ENCODE measurements around the gene PINLYP.

The PINLYP gene

DNA sequence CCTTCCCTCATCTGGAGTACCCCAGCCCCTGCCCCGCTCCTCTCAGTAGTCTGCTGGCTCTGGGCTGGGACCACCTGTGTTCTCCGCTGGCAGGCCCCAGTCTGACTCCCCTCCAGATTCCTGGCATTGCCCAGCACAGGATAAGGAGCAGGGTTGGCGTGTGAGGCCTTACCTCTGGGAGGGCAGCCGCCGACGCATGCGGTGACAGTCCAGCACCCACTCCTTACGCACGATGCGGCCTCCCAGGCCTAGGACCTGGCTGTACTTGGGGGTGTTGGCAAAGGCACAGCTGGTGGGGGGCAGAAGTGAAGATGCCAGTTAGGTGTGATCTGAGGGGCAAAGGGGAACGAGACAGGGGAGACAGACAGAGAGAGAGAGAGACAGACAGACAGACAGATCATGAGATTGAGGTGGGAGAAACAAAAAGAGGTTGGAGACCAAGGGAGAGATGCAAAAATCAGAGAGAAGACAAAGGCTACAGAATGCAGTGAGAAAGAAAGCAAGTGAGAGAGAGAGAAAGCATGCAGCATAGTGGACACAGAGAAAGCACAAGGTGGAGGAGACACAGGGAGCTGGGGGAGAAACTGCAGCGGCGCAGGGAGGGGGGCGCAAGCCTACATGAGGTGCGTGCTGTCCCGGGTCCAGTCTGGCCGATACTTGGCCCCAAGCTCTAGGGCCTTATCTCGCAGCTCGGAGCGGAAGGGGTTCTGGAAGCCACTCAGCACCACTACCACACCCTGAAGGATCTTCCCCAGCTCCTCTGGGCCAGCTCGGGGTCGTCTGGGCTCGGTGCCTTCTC lies 24.0 kb upstream of the PINLYP start:
- DNase-seq: no peak

DNA sequence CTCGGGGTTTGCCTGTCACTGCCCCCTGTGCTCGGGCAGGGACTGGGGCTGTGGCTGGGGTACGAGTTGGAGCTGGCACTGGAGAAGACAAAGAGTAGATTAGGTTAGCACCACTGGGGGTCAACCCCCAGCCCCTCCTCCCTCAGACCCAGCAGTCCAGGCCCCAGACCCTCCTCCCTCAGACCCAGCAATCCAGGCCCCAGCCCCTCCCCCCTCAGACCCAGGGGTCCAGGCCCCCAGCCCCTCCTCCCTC lies 23.5 kb upstream of the PINLYP start:
- DNase-seq: no peak

DNA sequence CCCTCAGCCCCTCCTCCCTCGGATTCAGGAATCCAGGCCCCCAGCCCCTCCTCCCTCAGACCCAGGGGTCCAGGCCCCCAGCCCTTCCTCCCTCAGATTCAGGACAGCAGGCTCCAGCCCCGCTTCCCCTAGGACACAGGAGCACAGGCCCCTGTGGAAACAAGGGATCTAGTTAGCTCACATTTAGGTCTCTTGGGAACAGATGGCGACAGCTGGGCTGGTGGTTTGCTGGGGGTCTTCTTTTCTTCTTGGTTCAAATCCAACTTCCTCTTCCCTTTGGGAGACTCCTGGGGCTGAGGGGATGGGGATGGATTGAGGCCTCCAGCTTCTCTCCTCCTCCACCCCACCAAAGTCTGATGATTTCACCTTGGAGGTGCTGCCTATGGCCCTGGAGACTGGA lies 23.0 kb upstream of the PINLYP start:
- no peak for DNase-seq

DNA sequence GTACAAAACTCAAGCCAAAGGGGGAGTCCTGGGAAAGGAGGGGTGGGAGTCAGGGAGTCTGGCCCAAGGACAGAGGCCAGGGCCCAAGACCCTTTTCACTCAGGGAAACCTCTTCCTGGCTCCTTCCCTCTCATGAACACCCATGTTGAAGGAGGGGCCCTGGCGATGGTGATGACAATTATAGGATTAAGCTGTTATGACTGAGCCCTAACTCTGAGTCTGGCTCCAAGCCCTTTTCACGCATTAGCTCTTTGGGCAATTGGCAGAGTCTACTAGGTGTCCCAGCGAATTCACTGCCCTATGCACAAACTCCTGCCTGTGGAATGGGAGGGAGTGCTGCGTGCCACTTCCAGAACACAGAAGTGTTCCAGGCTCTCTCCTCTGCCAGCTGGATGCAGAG lies 21.9 kb upstream of the PINLYP start:
- DNase-seq: no peak

DNA sequence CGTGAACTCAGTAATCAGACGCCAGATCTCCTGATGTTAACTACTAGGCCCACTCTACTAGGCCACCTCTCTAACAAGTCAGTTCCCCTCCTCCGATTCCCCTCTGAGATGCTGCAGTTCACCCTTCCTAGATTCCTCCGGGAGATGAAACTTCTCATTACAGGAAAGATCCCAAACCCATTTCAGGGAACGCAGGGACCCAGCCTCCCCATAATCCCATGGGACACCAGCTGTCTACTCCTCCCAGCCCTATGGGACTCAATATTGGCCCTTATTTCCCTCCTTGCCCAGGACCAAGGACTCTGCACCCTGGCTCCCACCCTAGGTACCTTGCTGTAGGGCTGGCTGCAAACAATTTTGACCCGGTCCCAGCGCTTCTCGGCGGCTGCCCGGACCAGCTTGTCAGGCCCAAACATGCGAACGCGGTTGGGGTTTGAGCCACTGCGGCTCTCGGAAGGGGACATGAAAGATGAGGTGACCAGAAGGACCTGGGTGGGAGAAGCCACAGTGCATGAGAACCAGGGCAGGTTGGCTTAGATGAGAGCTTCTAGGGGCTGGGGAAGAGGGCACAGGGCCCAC lies 21.2 kb upstream of the PINLYP start:
- no peak for DNase-seq

DNA sequence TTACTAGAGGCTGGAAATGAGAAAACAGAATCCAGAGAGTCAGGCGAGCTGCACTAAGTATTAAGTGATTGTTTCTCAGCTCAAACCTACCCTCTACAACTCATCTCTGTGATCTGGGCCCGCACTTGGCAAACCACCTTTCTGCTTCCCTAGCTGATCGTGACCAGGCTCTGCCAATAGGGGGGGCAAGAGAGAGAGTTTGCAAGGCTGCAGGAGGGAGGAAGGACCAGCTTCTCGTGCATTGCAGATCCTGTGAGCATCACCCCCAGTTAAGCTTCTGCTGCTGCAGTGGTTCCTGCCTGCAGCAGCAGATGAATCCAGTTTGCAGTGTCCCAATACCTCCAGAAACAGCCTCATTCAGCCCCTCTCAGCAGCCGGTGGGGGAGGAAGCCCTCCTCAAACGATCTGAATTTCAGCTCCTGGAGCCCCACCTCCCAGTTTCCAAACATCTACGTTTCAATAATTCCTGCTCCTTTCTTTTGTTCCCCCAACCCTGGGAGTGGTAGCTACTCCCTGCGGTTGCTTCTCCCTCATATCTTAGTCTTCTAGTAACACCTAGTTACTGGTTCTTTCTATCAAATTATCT lies 20.3 kb upstream of the PINLYP start:
- DNase-seq: peak; percentile 91

DNA sequence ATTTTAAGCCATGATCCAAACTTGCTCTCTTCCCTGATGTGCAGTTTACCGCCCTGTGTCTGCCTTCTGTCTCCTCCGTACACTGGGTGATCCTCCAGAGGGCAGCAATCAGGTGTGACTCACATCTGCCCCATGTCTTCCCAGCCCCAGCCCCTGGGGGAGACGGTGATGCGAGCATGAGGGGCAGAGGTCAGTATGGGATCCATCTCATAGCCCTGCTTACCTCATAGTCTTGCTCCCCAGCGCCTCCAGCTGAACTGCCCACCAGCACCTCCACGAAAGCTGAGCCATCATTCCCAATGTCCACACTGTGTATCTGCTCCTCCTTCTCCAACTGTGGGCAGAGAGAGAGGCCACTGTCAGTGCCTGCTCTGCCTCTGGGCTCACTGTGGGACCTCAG lies 14.9 kb upstream of the PINLYP start:
- DNase-seq: no peak

DNA sequence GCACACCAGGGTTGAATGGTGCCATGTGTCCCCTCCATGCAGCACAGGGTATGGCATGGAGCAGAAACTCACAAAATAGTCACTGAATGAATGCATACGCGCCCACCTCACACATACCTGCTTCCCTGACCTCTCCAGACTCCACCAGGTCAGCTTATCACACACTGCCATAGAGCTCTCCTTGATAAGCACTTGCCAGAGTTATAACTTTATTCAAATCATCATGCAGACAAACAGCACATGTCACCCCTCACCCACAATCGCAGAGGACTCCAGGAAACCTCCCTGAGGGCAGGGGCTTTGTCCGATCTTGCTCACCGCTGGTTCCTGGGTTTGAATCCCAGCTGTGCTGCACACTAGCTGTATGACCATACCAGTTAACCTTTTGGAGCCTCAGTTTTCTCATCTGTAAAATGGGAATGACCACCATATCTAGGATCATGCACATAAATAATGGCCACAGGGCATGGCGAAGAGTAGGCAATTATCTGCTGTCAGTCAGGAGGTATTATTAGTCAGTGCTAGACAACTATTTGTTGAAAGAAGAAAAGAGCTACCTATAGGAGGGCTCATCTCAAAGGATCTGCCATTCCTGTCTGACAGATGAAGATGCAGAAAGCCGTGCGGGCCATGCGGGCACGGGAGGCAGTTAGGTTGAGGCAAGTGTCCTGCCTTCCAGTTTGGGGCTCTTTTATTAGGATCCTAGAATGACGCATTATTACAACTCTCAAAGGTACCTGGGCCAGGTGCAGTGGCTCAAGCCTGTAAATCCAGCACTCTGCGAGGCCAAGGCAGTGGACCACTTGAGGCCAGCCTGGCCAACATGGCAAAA lies 14.2 kb upstream of the PINLYP start:
- DNase-seq: no peak

DNA sequence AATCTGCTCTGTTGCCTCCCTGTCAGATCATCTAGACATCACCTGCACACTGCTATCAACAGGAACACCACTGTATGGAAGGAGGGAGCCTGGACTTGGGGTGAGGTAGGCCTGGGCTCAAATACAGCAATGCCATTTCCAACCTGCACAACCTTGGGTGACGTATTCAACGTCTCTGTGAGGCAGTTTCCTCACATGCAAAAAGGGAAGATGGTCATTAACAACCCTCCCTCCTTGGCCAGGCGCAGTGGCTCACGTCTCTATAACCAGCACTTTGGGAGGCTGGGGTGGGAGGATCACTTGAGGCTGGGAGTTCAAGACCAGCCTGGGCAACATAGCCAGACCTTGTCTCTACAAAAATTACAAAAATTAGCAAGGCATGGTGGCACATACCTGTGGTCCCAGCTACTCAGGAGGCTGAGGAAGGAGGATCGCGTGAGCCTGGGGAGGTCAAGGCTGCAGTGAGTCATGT lies 13.3 kb upstream of the PINLYP start:
- no peak for DNase-seq

DNA sequence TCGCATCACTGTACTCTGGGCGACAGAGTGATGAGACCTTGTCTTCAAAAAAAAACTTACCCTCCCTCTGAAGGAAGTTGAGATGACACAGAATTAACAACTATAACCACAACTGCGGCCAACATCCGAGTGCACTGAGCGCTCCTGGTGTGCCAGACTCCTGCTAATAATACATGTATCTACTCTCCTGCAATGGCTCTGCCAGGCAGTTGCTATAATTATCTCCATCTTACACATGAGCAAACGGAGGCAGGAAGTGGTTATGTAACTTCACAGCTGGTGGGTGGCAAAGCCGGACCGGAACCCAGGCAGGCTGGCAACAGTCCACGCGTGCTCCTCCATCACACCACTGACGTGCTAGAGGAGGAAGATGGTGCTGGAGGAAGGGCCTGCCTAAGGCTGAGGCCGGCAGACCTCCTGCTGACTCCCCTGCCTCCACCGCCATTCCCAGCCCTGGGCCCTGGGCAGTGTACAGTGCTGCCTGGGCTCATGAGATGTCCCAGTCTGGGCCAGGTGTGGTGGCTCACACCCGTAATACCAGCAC lies 12.8 kb upstream of the PINLYP start:
- DNase-seq: peak; percentile 87

DNA sequence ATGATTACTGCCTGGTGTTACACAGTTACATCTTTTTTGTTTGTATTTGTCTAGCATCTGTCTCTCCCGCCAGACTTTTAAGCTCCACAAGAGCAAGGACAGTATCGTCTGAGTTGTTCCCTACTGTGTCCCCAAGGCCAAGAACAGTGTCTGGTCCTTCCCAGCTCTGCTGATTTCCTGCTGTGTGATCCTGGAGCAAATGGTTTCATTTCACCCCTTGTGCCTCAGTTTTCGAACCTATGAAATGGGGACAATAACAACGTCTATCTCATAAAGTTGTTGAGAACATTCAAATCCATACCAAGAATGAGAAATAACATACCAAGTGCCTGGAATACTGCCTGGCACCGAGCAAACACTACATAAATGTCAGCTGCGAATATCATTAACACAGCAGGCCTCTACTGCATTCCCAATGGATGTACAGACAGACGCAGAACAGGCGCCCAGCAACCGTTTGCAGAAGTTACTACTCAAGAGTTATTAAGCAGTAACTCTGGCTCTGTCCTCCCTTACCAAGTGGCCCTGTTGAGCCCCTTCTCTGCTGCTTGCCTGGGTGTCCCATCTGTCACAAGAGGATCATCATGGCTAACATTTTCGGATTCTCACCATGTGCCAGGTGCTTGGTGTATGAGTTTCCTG lies 11.7 kb upstream of the PINLYP start:
- no peak for DNase-seq

DNA sequence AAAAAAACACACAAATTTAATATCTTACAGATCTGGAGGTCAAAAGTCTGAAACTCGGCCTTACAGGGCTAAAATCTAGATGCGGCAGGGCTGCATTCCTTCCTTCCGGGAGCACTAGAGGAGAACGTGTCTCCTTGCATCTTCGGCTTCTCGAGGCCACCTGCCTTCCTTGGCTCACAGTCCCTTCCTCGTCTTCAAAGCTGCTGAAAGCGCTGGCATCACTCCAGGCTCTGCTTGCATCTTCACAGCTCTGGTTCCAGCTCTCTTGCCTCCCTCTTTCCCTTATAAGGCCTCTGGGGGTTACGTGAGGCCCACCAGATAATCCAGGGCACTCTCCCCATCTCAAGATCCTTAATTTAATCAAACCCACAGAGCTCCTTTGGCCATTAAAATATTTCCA lies 10.8 kb upstream of the PINLYP start:
- no peak for DNase-seq

DNA sequence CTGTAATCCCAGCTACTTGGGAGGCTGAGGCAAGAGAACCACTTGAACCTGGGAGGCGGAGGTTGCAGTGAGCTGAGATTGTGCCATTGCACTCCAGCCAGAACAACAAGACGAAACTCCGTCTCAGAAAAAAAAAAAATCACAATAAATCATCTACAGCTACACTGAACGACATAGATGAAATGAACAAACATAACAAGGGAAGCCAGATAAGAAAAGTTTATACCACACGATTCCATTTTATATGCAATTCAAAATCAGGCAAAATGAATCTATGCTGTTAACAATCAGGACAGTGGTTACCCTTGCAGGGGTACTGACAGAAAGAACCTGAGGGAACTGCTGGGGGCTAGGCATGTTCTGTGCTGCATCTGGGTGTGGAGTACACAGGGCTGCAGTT lies 5.9 kb upstream of the PINLYP start:
- no peak for DNase-seq

DNA sequence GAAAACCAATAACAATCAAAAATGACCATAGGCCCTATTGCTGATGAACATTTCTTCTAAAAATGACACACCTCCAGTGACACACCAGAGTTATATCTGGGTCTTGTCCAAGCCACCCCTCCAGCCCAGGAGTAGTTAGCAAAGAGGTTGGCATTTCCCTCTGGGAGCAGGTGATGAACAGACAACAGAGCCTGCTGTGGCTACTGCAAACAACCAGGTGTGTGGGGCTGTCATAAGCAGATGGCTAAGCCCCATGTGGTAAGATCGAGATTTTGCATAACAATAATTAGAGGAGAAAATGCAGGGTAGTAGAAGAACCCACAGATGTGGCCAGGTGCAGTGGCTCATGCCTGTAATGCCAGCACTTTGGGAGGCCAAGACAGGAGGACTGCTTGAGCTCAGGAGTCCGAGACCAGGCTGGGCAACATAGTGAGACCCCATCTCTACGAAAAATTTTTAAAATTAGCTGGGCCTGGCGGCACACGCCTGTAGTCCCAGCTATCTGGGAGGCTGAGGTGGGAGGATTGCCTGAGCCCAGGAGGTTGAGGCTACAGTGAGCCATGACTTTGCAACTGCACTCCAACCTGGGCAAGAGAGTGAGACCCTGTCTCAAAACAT lies 5.3 kb upstream of the PINLYP start:
- no peak for DNase-seq

DNA sequence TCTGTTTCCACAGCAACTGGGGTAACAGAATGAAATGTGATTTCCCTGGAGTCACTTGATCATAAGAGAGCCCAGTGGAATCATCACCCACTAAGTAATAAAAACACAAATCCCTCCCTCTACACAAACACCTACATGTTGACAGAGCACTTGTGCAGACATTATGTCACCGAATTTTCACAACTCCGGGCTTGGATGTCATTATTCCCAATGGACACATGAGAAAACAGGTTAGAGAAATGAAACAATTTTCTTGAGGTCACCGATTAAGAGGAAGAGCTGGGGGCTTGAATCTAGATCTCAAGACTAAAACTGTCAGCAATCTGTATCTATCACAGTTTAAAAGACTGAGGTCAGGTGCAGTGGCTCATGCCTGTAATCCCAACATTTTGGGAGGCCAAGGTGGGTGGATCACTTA lies 3.4 kb upstream of the PINLYP start:
- no peak for DNase-seq

DNA sequence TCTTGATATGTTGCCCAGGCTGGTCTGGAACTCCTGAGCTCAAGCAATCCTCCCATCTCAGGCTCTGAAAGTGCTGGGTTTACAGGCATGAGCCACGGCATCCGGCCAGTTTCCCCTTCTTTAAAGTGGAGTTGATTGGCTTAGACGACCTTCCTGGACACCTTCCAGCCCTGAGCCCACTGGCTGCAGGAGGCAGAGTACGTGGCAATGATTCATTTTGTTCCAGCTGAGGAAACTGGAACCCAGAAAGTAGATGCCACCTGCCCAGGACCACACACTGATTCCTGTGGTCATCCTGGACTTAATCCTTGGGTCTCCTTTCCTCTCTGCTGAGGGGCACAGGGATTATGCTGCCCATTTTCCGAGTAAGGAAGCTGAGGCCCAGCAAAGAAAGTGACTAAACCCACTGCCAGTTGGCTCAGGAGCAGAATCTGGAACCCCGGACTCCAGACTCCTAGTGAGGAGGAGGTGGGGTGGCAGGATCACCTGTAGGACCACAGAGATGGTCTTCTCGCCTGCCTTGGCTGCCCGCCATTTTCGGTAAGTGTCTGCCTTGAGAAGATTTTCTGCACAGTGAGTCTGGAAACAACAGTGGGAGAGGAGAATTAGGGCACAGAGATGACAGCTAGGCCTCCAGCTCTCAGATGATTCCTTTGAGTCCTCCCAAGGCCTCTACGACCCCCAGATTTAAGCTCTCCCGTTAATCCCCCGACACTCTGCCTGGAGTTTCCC lies 1.0 kb upstream of the PINLYP start:
- DNase-seq: no peak

DNA sequence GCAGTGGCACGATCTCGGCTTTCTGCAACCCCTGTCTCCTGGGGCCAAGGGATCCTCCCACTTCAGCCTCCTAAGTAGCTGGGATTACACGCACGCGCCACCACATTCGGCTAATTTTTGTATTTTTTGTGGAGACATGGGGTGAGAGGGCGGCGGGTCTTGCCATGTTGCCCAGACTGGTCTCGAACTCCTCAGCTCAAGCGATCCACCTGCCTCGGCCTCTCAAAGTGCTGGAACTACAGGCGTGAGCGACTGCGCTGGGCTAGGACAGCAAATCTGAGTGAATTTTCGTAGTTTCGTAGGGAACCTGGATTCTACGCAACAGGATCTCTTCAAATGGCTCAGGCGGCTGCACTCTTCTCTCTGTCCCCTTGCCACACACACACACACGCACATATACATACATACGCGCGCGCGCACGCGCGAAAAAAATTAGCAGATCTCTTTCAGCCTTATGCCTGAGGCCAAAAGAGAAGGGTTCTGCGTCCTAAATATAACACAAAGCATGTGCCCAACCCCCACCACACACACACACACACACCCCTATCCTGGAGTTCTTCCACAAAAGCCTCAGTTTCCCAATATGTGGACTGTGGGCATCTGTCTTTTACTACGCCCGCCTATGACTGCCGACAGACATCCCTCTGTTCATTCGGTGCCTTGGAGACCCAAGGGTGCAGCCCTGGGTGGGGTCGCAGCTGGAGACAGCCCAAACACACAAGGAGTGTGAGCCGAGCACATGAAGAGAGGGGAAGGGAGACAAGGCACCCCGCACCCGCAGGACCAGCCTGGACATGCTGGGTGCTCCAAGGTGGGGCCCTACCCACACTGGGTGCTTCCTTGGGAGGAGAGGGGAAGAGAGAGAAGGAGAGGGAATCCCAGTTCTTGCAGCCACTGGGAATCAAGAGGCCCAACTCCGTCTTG lies 616 bp downstream of the PINLYP start:
- DNase-seq: peak; percentile 63

DNA sequence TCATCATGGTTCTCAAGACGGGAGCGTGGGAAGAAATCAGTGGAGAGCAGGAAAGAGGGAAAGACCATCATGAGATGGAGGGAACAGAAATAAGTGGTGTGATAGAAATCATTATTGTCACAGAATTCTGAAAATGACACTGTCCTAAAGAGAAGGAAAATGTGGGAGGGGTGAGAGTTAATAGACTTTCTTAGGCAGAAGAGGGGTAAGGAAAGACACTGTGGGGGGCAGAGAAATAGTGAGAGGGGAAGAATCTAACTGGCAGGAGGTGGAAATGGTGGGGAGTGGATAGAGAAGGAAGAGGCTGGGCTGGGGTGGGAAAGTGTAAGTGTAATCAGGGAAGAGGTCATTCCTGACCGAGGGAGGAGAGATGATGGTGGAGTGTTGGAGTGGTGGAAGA lies 3.2 kb downstream of the PINLYP start:
- no peak for DNase-seq

DNA sequence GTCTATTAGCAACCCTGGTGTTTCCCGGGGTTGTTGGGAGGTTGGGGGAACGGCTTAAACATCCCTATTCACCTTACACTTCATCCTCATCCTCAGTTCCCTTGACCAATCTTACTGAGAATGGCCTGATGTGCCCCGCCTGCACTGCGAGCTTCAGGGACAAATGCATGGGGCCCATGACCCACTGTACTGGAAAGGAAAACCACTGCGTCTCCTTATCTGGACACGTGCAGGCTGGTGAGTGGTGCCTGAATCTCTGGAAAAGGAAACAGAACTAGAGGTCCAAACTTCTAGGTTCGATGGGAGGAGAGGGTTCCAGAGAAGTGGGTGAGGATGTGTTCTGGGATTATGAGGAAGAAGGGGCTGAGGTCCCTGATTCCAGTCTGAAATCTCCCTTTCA lies 5.9 kb downstream of the PINLYP start:
- no peak for DNase-seq

DNA sequence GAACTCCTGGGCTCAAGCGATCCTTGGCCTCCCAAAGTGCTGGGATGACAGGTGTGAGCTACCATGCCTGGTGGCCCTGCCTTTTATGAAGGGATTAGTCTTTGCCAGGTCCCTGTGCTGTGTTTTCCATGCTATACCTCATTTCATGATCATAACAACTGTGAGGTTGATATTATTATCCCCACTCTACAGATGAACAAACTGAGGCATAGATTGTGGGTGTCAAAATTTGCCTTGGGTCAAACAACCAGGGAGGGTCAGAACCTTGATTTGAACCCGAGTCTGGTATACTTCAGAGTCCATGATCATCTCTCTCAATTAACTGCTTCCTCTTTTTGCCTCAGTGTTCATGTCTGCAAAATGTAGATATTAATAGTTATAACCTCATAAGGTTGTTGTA lies 6.9 kb downstream of the PINLYP start:
- DNase-seq: no peak

DNA sequence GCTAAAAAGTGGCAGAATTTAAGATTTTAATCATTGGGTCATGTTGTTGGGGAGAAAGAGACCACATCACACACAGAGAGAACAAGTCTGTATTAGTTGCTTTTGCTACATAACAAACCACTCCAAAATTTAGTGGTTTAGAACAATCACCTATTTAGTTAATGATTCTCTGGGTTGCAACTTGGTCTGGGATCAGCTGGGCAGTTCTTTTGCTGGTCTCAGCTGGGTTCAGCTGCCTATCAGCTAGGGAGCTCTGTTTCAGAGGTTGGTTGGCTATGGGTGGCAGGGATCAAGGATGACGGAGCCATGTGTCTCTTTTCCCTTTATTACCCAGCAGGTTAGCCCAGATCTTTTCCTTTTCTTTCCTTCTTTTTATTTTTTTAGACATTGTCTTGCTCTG lies 8.9 kb downstream of the PINLYP start:
- no peak for DNase-seq
